ENCODE results near the gene CRELD2.

Gene CRELD2

DNA sequence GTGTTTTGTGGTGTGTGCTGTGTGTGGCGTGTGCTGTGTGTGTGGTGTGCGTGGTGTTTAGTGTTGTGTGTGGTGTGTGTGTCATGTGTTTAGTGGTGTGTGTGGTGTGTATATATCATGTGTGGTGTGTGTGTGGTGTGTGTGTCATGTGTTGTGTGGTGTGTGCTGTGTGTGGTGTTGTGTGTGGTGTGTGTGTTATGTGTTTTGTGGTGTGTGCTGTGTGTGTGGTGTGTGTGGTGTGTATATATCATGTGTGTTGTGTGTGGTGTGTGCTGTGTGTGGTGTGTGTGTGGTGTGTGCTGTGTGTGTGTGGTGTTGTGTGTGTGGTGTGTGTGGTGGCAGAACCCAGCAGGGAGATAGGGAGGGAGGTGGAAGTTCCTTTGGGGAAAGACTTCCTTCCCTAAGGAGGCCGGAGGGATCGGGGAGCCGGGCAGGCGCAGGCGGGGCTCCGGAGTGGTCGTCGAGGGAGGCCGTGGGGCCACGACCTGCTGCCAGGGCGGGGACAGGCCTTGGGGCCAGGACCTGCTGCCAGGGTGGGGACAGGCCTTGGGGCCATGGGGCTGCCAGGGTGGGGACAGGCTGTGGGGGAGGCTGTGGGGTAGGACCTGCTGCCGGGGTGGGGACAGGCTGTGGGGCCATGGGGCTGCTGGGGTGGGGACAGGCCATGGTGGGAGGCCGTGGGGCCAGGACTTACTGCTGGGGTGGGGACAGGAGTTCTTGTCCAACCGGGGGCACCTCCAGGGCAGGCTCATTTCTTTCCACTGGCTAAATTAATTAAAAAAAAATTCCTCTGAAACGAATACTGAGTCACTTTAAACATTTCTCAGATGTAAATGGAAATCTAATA lies 57.3 kb downstream of the CRELD2 start:
- DNase-seq (ENCODE audit: low spot score): peak; percentile 81
- TF ChIP-seq, protein P1, sequence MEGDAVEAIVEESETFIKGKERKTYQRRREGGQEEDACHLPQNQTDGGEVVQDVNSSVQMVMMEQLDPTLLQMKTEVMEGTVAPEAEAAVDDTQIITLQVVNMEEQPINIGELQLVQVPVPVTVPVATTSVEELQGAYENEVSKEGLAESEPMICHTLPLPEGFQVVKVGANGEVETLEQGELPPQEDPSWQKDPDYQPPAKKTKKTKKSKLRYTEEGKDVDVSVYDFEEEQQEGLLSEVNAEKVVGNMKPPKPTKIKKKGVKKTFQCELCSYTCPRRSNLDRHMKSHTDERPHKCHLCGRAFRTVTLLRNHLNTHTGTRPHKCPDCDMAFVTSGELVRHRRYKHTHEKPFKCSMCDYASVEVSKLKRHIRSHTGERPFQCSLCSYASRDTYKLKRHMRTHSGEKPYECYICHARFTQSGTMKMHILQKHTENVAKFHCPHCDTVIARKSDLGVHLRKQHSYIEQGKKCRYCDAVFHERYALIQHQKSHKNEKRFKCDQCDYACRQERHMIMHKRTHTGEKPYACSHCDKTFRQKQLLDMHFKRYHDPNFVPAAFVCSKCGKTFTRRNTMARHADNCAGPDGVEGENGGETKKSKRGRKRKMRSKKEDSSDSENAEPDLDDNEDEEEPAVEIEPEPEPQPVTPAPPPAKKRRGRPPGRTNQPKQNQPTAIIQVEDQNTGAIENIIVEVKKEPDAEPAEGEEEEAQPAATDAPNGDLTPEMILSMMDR (IDR thresholded peaks at IDR 0.05; ENCODE audit: borderline replicate concordance, control extremely low read depth, extremely low read depth, insufficient read depth, missing control alignments): no peak
- in situ Hi-C loops (cut with MboI; ENCODE audit: low sequenced_read_pairs, unreplicated experiment): no loop called here

GRCh38 chr22:49976439-49977175 lies 58.2 kb downstream of the CRELD2 start:
- TF ChIP-seq, protein P1 (IDR thresholded peaks at IDR 0.05; ENCODE audit: borderline replicate concordance, control extremely low read depth, extremely low read depth, insufficient read depth, missing control alignments): no peak
- DNase-seq (ENCODE audit: low spot score): peak; percentile 81
- in situ Hi-C loops (cut with MboI; ENCODE audit: low sequenced_read_pairs, unreplicated experiment): no loop called here
